Measurements from ENCODE around the gene IFT81. TPM values are rescaled to one million over a fixed set of nuclear protein-coding genes. Genes with fewer than 3 reads are reported as not detected.
"Not testable (repeated sequence)": the region's sequence is repeated elsewhere in the genome, so short reads cannot be mapped to it uniquely, and the experiment has no call there.

IFT81 gene
- total and polyA plus RNA-seq, 7 experiments from 2014 or later = 0.66 to 1.3 (median 1.0) TPM

DNA sequence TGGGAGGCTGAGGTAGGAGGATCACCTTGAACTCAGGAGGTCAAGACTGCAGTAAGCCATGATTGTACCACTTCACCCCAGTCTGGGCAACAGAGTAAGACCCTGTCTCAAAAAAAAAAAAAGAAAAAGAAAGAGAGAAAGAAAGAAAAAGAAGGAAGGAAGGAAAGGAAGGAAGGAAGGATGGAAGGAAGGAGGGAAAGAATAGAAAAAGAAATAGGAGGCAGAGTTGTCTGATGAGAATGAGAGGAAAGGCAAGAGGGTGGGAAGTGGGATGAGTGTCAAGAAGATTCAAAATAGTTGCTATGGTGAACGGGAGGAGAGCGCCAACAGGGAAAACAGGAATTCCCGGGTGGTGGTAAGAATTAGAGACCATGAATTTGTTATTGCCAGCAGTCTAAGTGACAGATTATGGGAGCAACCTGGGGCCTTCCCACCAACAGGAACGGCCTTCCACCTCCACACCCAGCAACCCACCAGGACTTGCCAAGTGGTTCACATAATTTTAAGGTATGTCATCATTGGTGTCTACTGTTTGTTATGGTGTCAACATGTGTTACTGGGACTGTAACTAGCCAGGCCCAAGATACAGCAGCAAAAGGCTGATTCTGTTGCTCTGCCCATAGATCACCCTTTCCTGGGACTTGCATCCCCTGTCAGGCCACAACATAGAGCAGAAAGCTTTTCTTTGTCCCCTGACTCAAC is 39.7 kb upstream of the IFT81 start:
- intact Hi-C loops (cut with micrococcal nuclease) = no loop called here
- CTCF ChIA-PET = no interaction called here

DNA sequence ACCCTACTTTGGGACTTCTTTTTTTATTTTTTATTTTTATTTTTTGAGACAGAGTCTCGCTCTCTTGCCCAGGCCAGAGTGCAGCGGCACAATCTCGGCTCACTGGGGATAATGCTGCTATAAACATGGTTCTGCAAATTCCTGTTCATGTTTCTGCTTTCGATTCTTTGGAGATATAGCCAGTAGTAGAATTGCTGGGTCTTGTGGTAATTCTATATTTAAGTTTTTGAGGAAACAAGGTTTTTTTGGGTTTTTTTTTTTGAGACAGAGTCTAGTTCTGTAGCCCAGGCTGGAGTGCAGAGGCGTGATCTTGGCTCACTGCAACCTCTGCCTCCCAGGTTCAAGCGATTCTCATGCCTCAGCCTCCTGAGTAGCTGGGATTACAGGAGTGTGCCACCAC is 35.9 kb upstream of the IFT81 start:
- CTCF ChIA-PET = interaction anchor here (0.7 kb wide), 1 partner anchor 157 kb away, joined by 3 read pairs; no protein-coding TSS in a partner anchor
- H3K9me3 Mint-ChIP-seq; H3K27ac ChIP-seq (ENCODE audit: low read depth, low read length); H3K4me1 ChIP-seq (ENCODE audit: control insufficient read depth in 2 of 2, insufficient read depth in 2 of 2, low read length in 2 of 2); H3K27me3 ChIP-seq (ENCODE audit: control insufficient read depth in 2 of 2, insufficient read depth in 2 of 2, low read length in 2 of 2); H3K36me3 Mint-ChIP-seq; intact Hi-C loops (cut with micrococcal nuclease); H3K36me3 ChIP-seq (ENCODE audit: control insufficient read depth in 2 of 3, insufficient read depth in 3 of 3, low read length in 3 of 3); POLR2A ChIA-PET; H3K4me3 Mint-ChIP-seq; H3K4me3 ChIP-seq (ENCODE audit: low read length); H3K4me1 Mint-ChIP-seq; DNase-seq; H3K9me3 ChIP-seq (ENCODE audit: control insufficient read depth in 2 of 3, low read length in 3 of 3): not testable (repeated sequence)
- H3K27ac Mint-ChIP-seq = peak overlapping the region in 1 of 9 donors; percentile 44
- peaks cover 0 to 56% (median 6%) of the 10 kb centered on the region in 5 donors for H3K27me3 Mint-ChIP-seq
- ATAC-seq = peak; percentile 37

More for the DNA sequence above, 39.7 kb upstream of the IFT81 start:
- Mint-ChIP-seq H3K9me3 (peaks cover 0 to 7% (median 2%) of the 10 kb centered on the region in 11 donors), H3K27me3 (peaks cover 0 to 32% (median 0%) of the 10 kb centered on the region in 5 donors), H3K4me3 (no peak overlapping the region), H3K36me3 (peaks cover 0 to 12% (median 0%) of the 10 kb centered on the region in 5 donors), H3K27ac (no peak overlapping the region), H3K4me1 (peaks cover 11 to 26% (median 13%) of the 10 kb centered on the region in 7 donors)
- ATAC-seq = no peak
- Histone ChIP-seq H3K4me1 (ENCODE audit: control insufficient read depth in 2 of 2, insufficient read depth in 2 of 2, low read length in 2 of 2) (peaks cover under 1 to 12% of the 10 kb centered on the region in 2 donors), H3K36me3 (ENCODE audit: control insufficient read depth in 2 of 3, insufficient read depth in 3 of 3, low read length in 3 of 3) (no peaks in the 10 kb centered on the region), H3K27me3 (ENCODE audit: control insufficient read depth in 2 of 2, insufficient read depth in 2 of 2, low read length in 2 of 2) (no peaks in the 10 kb centered on the region), H3K4me3 (ENCODE audit: low read length) (no peak overlapping the region), H3K9me3 (ENCODE audit: control insufficient read depth in 2 of 3, low read length in 3 of 3) (no peaks in the 10 kb centered on the region), H3K27ac (ENCODE audit: low read depth, low read length) (no peak overlapping the region)
- DNase-seq = no peak
- POLR2A ChIA-PET = interaction anchor here (0.7 kb wide), 2 partner anchors 87 to 116 kb away, joined by 4 to 5 read pairs; no protein-coding TSS in a partner anchor

DNA sequence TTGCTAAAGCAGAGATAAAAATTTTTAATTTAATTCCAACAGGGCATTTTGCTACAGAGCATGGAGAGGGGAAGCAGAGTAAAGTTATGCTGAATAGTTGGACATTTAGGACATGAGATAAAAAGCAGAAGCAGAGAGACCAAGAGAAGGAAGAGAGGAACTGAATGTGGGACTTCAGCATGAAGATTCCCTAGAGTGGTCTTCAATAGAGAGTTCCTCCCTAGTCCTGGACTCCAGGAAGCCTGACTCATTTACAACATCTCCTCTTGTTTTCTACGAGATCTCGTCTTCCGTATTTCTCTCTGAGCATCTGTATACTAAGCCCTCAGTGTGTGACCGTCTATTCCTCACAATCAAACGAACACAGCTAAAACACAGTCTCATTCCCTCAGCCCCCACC is 35.2 kb upstream of the IFT81 start:
- Mint-ChIP-seq H3K4me1 (peaks cover 0 to 9% (median 0%) of the 10 kb centered on the region in 7 donors), H3K36me3 (peaks cover 0 to 3% (median 0%) of the 10 kb centered on the region in 5 donors), H3K9me3 (peaks cover 0 to 5% (median 0%) of the 10 kb centered on the region in 11 donors), H3K4me3 (no peak overlapping the region), H3K27me3 (peaks cover 0 to 63% (median 6%) of the 10 kb centered on the region in 5 donors), H3K27ac (no peak overlapping the region)
- ATAC-seq (peak; percentile 63), DNase-seq (no peak)
- intact Hi-C loops (cut with micrococcal nuclease) = no loop called here
- Histone ChIP-seq H3K27me3 (ENCODE audit: control insufficient read depth in 2 of 2, insufficient read depth in 2 of 2, low read length in 2 of 2) (no peaks in the 10 kb centered on the region), H3K9me3 (ENCODE audit: control insufficient read depth in 2 of 3, low read length in 3 of 3) (no peaks in the 10 kb centered on the region), H3K4me3 (ENCODE audit: low read length) (no peak overlapping the region), H3K4me1 (ENCODE audit: control insufficient read depth in 2 of 2, insufficient read depth in 2 of 2, low read length in 2 of 2) (no peaks in the 10 kb centered on the region), H3K27ac (ENCODE audit: low read depth, low read length) (no peak overlapping the region), H3K36me3 (ENCODE audit: control insufficient read depth in 2 of 3, insufficient read depth in 3 of 3, low read length in 3 of 3) (no peaks in the 10 kb centered on the region)
- ChIA-PET POLR2A (no interaction called here), CTCF (no interaction called here)

DNA sequence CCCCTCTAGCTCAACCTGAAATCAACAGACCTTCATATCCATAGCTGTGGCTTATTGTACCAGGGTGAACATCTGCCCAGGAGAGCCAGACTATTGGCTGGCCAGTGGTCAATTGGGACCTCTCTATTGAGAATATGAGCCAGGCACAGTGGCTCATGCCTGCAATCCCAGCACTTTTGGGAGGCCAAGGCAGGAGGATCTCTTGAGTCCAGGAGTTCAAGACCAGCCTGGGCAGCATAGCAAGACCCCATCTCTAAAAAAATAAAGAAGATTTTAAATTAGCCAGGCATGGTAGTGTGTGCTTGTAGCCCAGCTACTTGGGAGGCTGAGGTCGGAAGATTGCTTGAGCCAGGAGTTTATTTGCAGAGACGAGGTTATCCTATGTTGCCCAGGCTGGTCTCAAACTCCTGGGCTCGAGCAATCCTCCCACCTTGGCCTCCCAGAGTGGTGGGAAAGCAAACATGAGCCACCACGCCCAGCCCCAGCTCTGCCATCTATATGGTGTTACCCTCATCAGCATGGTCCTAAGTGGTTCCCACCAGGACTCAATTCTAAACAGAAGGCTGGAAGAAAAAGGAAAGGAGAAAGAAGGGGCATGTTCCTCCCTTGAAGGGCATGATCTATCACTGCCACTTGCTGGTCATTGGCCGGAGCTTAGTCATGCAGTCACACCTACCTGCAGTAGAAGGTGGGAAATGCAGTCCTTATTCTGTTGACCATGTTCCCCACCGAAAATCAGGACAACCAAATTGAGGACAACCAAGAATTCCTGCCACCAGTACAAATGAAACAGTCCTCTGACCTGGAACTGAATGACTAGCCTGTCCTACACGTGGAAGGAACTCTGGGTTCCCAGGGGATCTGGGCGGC is 33.7 kb upstream of the IFT81 start:
- no peak overlapping the region for H3K4me3 ChIP-seq (ENCODE audit: low read length)
- no peak for ATAC-seq
- H3K27me3 ChIP-seq (ENCODE audit: control insufficient read depth in 2 of 2, insufficient read depth in 2 of 2, low read length in 2 of 2) = no peaks in the 10 kb centered on the region
- peak overlapping the region in 1 of 9 donors; percentile 45 for H3K27ac Mint-ChIP-seq
- H3K9me3 ChIP-seq (ENCODE audit: control insufficient read depth in 2 of 3, low read length in 3 of 3) = no peaks in the 10 kb centered on the region
- POLR2A ChIA-PET = interaction anchor here (0.8 to 0.9 kb wide), 2 partner anchors 17 to 297 kb away, joined by 3 read pairs; no protein-coding TSS in a partner anchor
- CTCF ChIA-PET = interaction anchor here (1.0 kb wide), 1 partner anchor 9 kb away, joined by 3 read pairs; no protein-coding TSS in a partner anchor
- H3K4me3 Mint-ChIP-seq = no peak overlapping the region
- intact Hi-C loops (cut with micrococcal nuclease) = no loop called here
- H3K4me1 Mint-ChIP-seq = peaks cover 0 to 9% (median 0%) of the 10 kb centered on the region in 7 donors
- DNase-seq = no peak
- H3K36me3 ChIP-seq (ENCODE audit: control insufficient read depth in 2 of 3, insufficient read depth in 3 of 3, low read length in 3 of 3) = no peaks in the 10 kb centered on the region
- H3K9me3 Mint-ChIP-seq = peaks cover 0 to 4% (median 0%) of the 10 kb centered on the region in 11 donors
- H3K27ac ChIP-seq (ENCODE audit: low read depth, low read length) = no peak overlapping the region
- peaks cover 0 to 3% (median 0%) of the 10 kb centered on the region in 5 donors for H3K36me3 Mint-ChIP-seq
- peaks cover 0 to 61% (median 6%) of the 10 kb centered on the region in 5 donors for H3K27me3 Mint-ChIP-seq
- no peaks in the 10 kb centered on the region for H3K4me1 ChIP-seq (ENCODE audit: control insufficient read depth in 2 of 2, insufficient read depth in 2 of 2, low read length in 2 of 2)

DNA sequence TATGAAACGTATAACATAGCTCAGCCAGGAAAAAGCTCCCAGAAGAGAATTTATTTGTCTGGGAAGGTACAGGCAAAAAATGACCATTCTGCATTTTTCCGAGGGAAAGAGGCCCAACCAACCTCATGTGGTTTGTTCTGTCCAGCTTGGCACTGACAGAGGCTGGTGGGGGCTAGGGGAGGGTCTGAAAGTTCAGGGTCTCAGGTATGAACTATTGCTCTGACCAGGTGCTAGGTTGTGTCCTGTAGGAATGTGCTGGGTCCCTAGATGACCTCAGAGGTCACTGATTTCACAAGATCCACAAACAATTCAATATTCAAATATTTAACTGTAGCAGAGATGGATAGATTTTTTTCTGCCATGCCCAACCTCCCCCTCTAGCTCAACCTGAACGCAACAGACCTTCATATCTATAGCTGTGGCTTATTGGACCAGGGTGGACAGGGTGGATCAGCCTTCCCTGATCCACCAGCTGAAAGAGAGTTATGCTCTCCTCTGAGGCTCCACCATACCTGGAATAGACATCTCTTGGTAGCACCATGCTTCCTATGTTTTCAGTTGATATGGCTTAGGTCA is 32.9 kb upstream of the IFT81 start:
- Histone ChIP-seq H3K36me3 (ENCODE audit: control insufficient read depth in 2 of 3, insufficient read depth in 3 of 3, low read length in 3 of 3) (no peaks in the 10 kb centered on the region), H3K27ac (ENCODE audit: low read depth, low read length) (no peak overlapping the region), H3K9me3 (ENCODE audit: control insufficient read depth in 2 of 3, low read length in 3 of 3) (no peaks in the 10 kb centered on the region), H3K4me3 (ENCODE audit: low read length) (no peak overlapping the region), H3K4me1 (ENCODE audit: control insufficient read depth in 2 of 2, insufficient read depth in 2 of 2, low read length in 2 of 2) (no peaks in the 10 kb centered on the region), H3K27me3 (ENCODE audit: control insufficient read depth in 2 of 2, insufficient read depth in 2 of 2, low read length in 2 of 2) (no peaks in the 10 kb centered on the region)
- no peak overlapping the region for H3K27ac Mint-ChIP-seq
- ATAC-seq (no peak), DNase-seq (no peak)
- ChIA-PET POLR2A (no interaction called here), CTCF (interaction anchor here (1.0 to 1.2 kb wide), 2 partner anchors 8 to 340 kb away, joined by 3 to 4 read pairs; no protein-coding TSS in a partner anchor)
- peaks cover 0 to 7% (median 0%) of the 10 kb centered on the region in 7 donors for H3K4me1 Mint-ChIP-seq
- peaks cover 0 to 54% (median 6%) of the 10 kb centered on the region in 5 donors for H3K27me3 Mint-ChIP-seq
- intact Hi-C loops (cut with micrococcal nuclease) = no loop called here
- no peaks in the 10 kb centered on the region for H3K36me3 Mint-ChIP-seq
- H3K4me3 Mint-ChIP-seq = no peak overlapping the region
- H3K9me3 Mint-ChIP-seq = no peaks in the 10 kb centered on the region

DNA sequence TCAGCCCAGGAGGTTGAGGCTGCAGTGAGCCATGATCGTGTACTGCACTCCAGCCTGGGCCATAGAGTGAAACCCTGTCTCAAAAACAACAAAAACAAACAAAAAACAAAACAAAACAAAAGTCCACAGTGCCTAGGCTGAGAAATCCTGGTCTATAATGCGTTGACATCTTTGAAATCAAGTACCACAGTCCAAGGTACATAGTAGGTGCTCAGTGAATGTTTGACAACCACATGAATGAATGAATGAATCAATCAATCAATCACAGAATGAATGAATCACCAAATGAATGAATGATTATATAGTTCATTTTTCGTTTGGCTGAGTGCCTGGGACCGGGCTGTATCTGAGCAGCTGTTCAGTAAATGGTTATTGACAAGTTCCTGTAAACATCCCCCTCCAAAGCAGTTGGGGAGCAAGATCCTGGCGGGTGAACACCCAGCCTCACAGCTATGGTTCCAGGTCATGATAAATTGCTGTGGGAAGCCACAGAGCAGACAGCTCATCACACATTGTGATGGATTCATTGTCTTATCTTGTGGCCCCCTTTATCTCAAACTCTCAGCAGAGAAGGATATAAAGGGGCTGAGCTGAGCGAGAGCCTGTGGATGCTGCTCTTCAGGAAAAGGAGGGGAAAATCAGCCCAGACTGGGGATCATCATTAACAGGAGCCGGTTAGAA is 30.4 kb upstream of the IFT81 start:
- H3K27me3 ChIP-seq (ENCODE audit: control insufficient read depth in 2 of 2, insufficient read depth in 2 of 2, low read length in 2 of 2) = no peaks in the 10 kb centered on the region
- Mint-ChIP-seq H3K36me3 (no peaks in the 10 kb centered on the region), H3K4me1 (peaks cover 0 to 5% (median 0%) of the 10 kb centered on the region in 7 donors), H3K9me3 (no peaks in the 10 kb centered on the region), H3K4me3 (no peak overlapping the region), H3K27ac (no peak overlapping the region), H3K27me3 (peaks cover 0 to 45% (median 6%) of the 10 kb centered on the region in 5 donors)
- no peak for DNase-seq
- POLR2A ChIA-PET = no interaction called here
- H3K36me3 ChIP-seq (ENCODE audit: control insufficient read depth in 2 of 3, insufficient read depth in 3 of 3, low read length in 3 of 3) = no peaks in the 10 kb centered on the region
- no peaks in the 10 kb centered on the region for H3K4me1 ChIP-seq (ENCODE audit: control insufficient read depth in 2 of 2, insufficient read depth in 2 of 2, low read length in 2 of 2)
- intact Hi-C loops (cut with micrococcal nuclease) = no loop called here
- no peaks in the 10 kb centered on the region for H3K9me3 ChIP-seq (ENCODE audit: control insufficient read depth in 2 of 3, low read length in 3 of 3)
- H3K4me3 ChIP-seq (ENCODE audit: low read length) = no peak overlapping the region
- H3K27ac ChIP-seq (ENCODE audit: low read depth, low read length) = no peak overlapping the region
- no peak for ATAC-seq
- CTCF ChIA-PET = interaction anchor here (0.6 kb wide), 1 partner anchor 160 kb away, joined by 3 read pairs; no protein-coding TSS in a partner anchor

Data from naive thymus-derived CD4-positive, alpha-beta T cell (primary cell).